Measurements from ENCODE around the gene NDUFB10.
A peak's percentile ranks its signal among the peaks of the same experiment; 100 is the strongest.
"Not testable (repeated sequence)": the region's sequence is repeated elsewhere in the genome, so short reads cannot be mapped to it uniquely, and the experiment has no call there.

The NDUFB10 gene

GRCh38 chr16:1947369-1947670 is 12.0 kb upstream of the NDUFB10 start:
- DNase-seq = no peak

GRCh38 chr16:1949507-1949906 is 9.8 kb upstream of the NDUFB10 start:
- no peak for DNase-seq

GRCh38 chr16:1950047-1950446 is 9.3 kb upstream of the NDUFB10 start:
- DNase-seq = no peak

- no peak for DNase-seq
These were observed 8.8 kb upstream of the NDUFB10 start for GRCh38 chr16:1950559-1950958.

- no peak for DNase-seq
These were observed 5.6 kb upstream of the NDUFB10 start for GRCh38 chr16:1953734-1954133.

GRCh38 chr16:1957434-1958142 is 1.8 kb upstream of the NDUFB10 start:
- DNase-seq = not testable (repeated sequence)

GRCh38 chr16:1958143-1958491 is 1.2 kb upstream of the NDUFB10 start:
- DNase-seq = not testable (repeated sequence)

- no peak for DNase-seq
These were observed 546 bp upstream of the NDUFB10 start for GRCh38 chr16:1958715-1959268.

GRCh38 chr16:1960665-1961630 is 1.6 kb downstream of the NDUFB10 start:
- no peak for DNase-seq

- DNase-seq = no peak
These were observed 2.3 kb downstream of the NDUFB10 start for GRCh38 chr16:1961651-1962067.

- not testable (repeated sequence) for DNase-seq
These were observed 3.1 kb downstream of the NDUFB10 start for GRCh38 chr16:1962161-1963153.

GRCh38 chr16:1963806-1964505 is 4.6 kb downstream of the NDUFB10 start:
- no peak for DNase-seq

- peak; percentile 99 for DNase-seq
These were observed 5.4 kb downstream of the NDUFB10 start, which contains the start of gene RPS2 for GRCh38 chr16:1964506-1965395. Gene RPS2 (minus strand): TSS chr16:1964826. CDS start chr16:1964625, 201 bp downstream.

GRCh38 chr16:1965396-1966001 is 6.2 kb downstream of the NDUFB10 start:
- no peak for DNase-seq

GRCh38 chr16:1966460-1966859 is 7.1 kb downstream of the NDUFB10 start, which contains the start of gene RNF151:
Gene RNF151 (plus strand): TSS chr16:1966856. CDS start chr16:1966882, 26 bp downstream.
- no peak for DNase-seq

- no peak for DNase-seq
These were observed 9.0 kb downstream of the NDUFB10 start for GRCh38 chr16:1968146-1968953.

- peak; percentile 90 for DNase-seq
These were observed 12.6 kb downstream of the NDUFB10 start, which contains the start of gene TBL3 for GRCh38 chr16:1971796-1972489. Gene TBL3 (plus strand): TSS chr16:1972053. CDS start chr16:1972165, 112 bp downstream.

GRCh38 chr16:1972490-1972877 is 13.1 kb downstream of the NDUFB10 start:
- no peak for DNase-seq

All from NCI-H2227 treated with DMSO at 0.1 percent for 48 hours (cell line).